Left ventricle myocardium superior (tissue), 1 donor: ENCODE measurements around the gene S1PR1. TPM values are rescaled to one million over a fixed set of nuclear protein-coding genes. Genes with fewer than 3 reads are reported as not detected.

ENCODE experiments used
- total RNA-seq: library from RNA; stranded (reverse); fragmentation: NEBNext Ultra II Directional; extraction: Animal tissue kit (Norgen Biotek cat#: 25700); gene quantifications from one replicate; pipeline ENCODE4 v1.2.1, GENCODE V29; 2021
- donor health status: DM: no; HTN: yes; CAD: no; lungs with severe emphysema.

S1PR1 gene
- total RNA-seq, 1 donor from 2014 or later = 58.1 TPM

Other genes starting within 250 kb of the S1PR1 start
- gene DPH5, start 211.2 kb upstream of the S1PR1 start, total RNA-seq = 36.9 TPM